Body of pancreas (tissue), 4 donors: ENCODE results near the gene PPRC1. TPM values are rescaled to one million over a fixed set of nuclear protein-coding genes. Genes with fewer than 3 reads are reported as not detected.

Experiments used
- ATAC-seq: fragments of 150-250 bp; one replicate; pipeline ENCODE4 v1.9.1; 2016
- DNase-seq, 4 donors: peaks; one replicate each; pipeline ENCODE4 v3.0.0-alpha.2; 2019
- H3K27ac ChIP-seq, 4 donors: fragments of 200-600 bp; sonication (generic); 1 replicate in 3 of 4; 2 replicates in 1 of 4; pipeline versions ENCODE4 v1.5.1 to v1.6.1; 2016 to 2019; ENCODE audit warnings: mild to moderate bottlenecking in 1 of 4, mixed read lengths in 1 of 4, moderate library complexity in 1 of 4
- H3K27me3 ChIP-seq, 2 donors: fragments of 200-600 bp; sonication (generic); one replicate each; pipeline ENCODE4 v1.6.0; 2016; ENCODE audit warnings: mild to moderate bottlenecking in 1 of 2
- H3K36me3 ChIP-seq, 2 donors: fragments of 200-600 bp; sonication (generic); replicated peaks in 1 of 2; 2 replicates each; pipeline ENCODE4 v1.5.1; 2016; ENCODE audit warnings: low read depth in 2 of 2; ENCODE audit not compliant: insufficient read depth in 1 of 2
- H3K4me1 ChIP-seq: fragments of 200-600 bp; sonication (generic); one replicate; pipeline ENCODE4 v1.6.0; 2016
- H3K4me3 ChIP-seq, 2 donors: fragments of 200-600 bp; sonication (generic); 1 replicate in 1 of 2; 2 replicates in 1 of 2; pipeline ENCODE4 v1.5.1; 2016 to 2019
- H3K9me3 ChIP-seq, 3 donors: fragments of 200-600 bp; sonication (generic); 1 replicate in 2 of 3; 2 replicates in 1 of 3; pipeline ENCODE4 v1.5.1; 2016
- CTCF ChIP-seq, 7 experiments: fragments of 450-650 bp in 4 of 7; fragments of 200-600 bp in 3 of 7; sonication (generic) in 3 of 7; IDR thresholded peaks; one replicate each; pipeline ENCODE4 v1.5.1; 2016 to 2019; ENCODE audit warnings: antibody characterized with exemption in 7 of 7
- POLR2A ChIP-seq, 3 donors: fragments of 450-650 bp; IDR thresholded peaks; one replicate each; pipeline ENCODE4 v1.6.1; 2016; ENCODE audit warnings: antibody characterized with exemption in 3 of 3, mild to moderate bottlenecking in 2 of 3
- WGBS, 2 donors: methylation state at CpG; one replicate each; pipeline ENCODE4 v1.1.5; 2017; 5-methylcytosine and 5-hydroxymethylcytosine counted together
- intact Hi-C: fragments of 100-400 bp; cut with DNase I; formaldehyde crosslinking; loops from one replicate; pipeline ENCODE4 v1.15.1; 2023
- total RNA-seq, 2 donors: library from RNA; depleted of rRNA; stranded (reverse); fragments of >200 nt; gene quantifications; one replicate each; pipeline ENCODE4 v1.1.0, GENCODE V29; 2016

PPRC1 gene
- total RNA-seq, 2 donors from 2014 or later = 17.9 to 37.6 TPM

- no peak for TF ChIP-seq CTCF (IDR thresholded peaks at IDR 0.05)
- TF ChIP-seq POLR2A (IDR thresholded peaks at IDR 0.05) = no peak
- H3K27me3 ChIP-seq = no peaks in the 10 kb centered on the region
- peak; percentile 4 for ATAC-seq
- peak overlapping the region; percentile 14 to 32 for H3K4me3 ChIP-seq
- H3K36me3 ChIP-seq = peaks cover 5 to 16% of the 10 kb centered on the region in 2 donors
- intact Hi-C loops = no loop called here
- peak overlapping the region; percentile 21 to 70 (median 42) for H3K27ac ChIP-seq
- 2 to 3% methylated on average over 12 to 42 of the region's 45 CpGs for WGBS, 2 donors
- peak in 2 of 4 donors; percentile 18 to 26 for DNase-seq
- H3K9me3 ChIP-seq = no peaks in the 10 kb centered on the region
- peaks cover 62% of the 10 kb centered on the region for H3K4me1 ChIP-seq
These were observed 18.6 kb upstream of the PPRC1 start for GRCh38 chr10:102113956-102114857.

GRCh38 chr10:102114861-102115618 lies 17.8 kb upstream of the PPRC1 start:
- peak overlapping the region in 3 of 4 donors; percentile 51 to 70 (median 64) for H3K27ac ChIP-seq
- peaks cover 4 to 11% of the 10 kb centered on the region in 2 donors for H3K36me3 ChIP-seq
- no peaks in the 10 kb centered on the region for H3K9me3 ChIP-seq
- DNase-seq (peak; percentile 85 to 91 (median 87)), ATAC-seq (peak; percentile 79)
- WGBS, 2 donors = 3% methylated on average over 13 to 23 of the region's 23 CpGs
- H3K4me1 ChIP-seq = peaks cover 65% of the 10 kb centered on the region
- no peak for TF ChIP-seq CTCF (IDR thresholded peaks at IDR 0.05)
- peak in 2 of 3 donors; percentile 45 to 72 for TF ChIP-seq POLR2A (IDR thresholded peaks at IDR 0.05)
- no peaks in the 10 kb centered on the region for H3K27me3 ChIP-seq
- H3K4me3 ChIP-seq = peak overlapping the region; percentile 14 to 32
- intact Hi-C loops = no loop called here

GRCh38 chr10:102115775-102116174 lies 17.1 kb upstream of the PPRC1 start:
- intact Hi-C loops = no loop called here

GRCh38 chr10:102116656-102117055 lies 16.2 kb upstream of the PPRC1 start:
- ATAC-seq (no peak), DNase-seq (no peak)
- H3K36me3 ChIP-seq = no peaks in the 10 kb centered on the region
- intact Hi-C loops = no loop called here
- H3K4me3 ChIP-seq = no peak overlapping the region
- no peaks in the 10 kb centered on the region for H3K27me3 ChIP-seq
- H3K9me3 ChIP-seq = no peaks in the 10 kb centered on the region
- WGBS, 2 donors = 78 to 81% methylated on average over 1 of the region's 1 CpG
- TF ChIP-seq CTCF (IDR thresholded peaks at IDR 0.05) = no peak
- no peak for TF ChIP-seq POLR2A (IDR thresholded peaks at IDR 0.05)
- H3K27ac ChIP-seq = peak overlapping the region in 3 of 4 donors; percentile 92 to 94 (median 94)
- peaks cover 75% of the 10 kb centered on the region for H3K4me1 ChIP-seq

More at GRCh38 chr10:102115775-102116174, 17.1 kb upstream of the PPRC1 start:
- TF ChIP-seq CTCF (IDR thresholded peaks at IDR 0.05) (no peak), POLR2A (IDR thresholded peaks at IDR 0.05) (no peak)
- no peaks in the 10 kb centered on the region for H3K9me3 ChIP-seq
- peaks cover 0 to 3% of the 10 kb centered on the region in 2 donors for H3K36me3 ChIP-seq
- DNase-seq (no peak), ATAC-seq (no peak)
- H3K4me1 ChIP-seq = peaks cover 67% of the 10 kb centered on the region
- no peak overlapping the region for H3K4me3 ChIP-seq
- H3K27ac ChIP-seq = peak overlapping the region in 2 of 4 donors; percentile 70 to 92
- WGBS, 2 donors = 10% methylated on average over 3 of the region's 3 CpGs
- no peaks in the 10 kb centered on the region for H3K27me3 ChIP-seq
